CD4-positive, alpha-beta T cell treated with Interleukin-21 for 1 hour (primary cell): ENCODE results near the gene PLAAT3.
A peak's percentile ranks its signal among the peaks of the same experiment; 100 is the strongest.
"Not testable (repeated sequence)": the region's sequence is repeated elsewhere in the genome, so short reads cannot be mapped to it uniquely, and the experiment has no call there.

Experiments used
- DNase-seq: peaks from one replicate; pipeline ENCODE4 v3.0.0-alpha.2; 2020

The PLAAT3 gene

DNA sequence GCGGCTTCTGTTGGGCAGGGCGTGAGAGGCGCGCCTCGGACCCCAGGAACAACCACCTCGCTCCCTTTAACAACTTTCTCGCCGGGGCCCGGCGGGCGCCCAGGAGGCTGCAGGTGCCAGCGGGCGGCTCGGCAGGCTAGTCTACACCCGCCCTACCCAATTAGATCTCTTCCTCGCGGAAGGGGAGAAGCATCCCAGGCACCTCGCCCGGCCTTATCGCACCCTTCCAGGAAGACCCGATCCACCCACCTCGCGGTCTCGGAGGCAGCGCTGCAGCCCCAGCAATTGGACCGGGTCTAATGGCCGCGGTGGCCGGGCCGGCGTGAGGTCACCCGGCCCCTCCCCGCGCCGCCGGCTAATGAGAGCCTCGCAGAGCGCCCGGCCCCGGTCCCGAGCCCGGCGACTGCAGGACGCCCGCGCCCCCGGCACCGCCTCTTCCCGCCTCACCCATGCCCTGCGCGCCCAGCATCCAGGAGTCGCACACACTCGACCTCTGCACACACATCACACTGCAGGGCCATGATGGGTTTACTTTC is at the start of gene PLAAT3:
TSS of gene PLAAT3 (minus strand) at position 298 of the 536 bp plus-strand sequence. CDS start 419 bp downstream, outside the sequence.
- DNase-seq = peak; percentile 49

GRCh38 chr11:63663809-63664208 is 49.6 kb upstream of the PLAAT3 start:
- no peak for DNase-seq

GRCh38 chr11:63660972-63661371 is 46.7 kb upstream of the PLAAT3 start:
- DNase-seq = no peak

- DNase-seq = no peak
Measured at GRCh38 chr11:63652671-63653070, 38.4 kb upstream of the PLAAT3 start.

- no peak for DNase-seq
Measured at GRCh38 chr11:63643205-63643604, 29.0 kb upstream of the PLAAT3 start.

DNA sequence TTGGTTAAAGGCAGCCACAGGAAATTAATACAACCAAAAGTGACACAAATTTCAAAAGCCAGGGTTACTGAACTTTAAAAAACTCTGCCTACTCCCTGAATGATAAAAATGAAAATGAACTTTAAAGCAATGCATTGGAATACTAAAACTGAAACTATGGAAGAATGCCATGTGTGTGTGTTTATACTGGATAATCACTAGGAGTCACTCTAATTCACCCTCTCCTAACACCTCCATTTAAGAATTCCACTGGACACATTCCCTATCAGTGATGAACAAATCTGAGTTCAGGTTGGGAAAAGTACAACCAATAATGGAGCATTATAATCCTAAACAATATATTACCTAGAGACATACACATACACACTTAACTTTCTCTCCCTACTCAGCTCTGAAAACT is 27.5 kb upstream of the PLAAT3 start:
- no peak for DNase-seq

GRCh38 chr11:63639199-63639832 is 25.1 kb upstream of the PLAAT3 start:
- DNase-seq = peak; percentile 31

DNA sequence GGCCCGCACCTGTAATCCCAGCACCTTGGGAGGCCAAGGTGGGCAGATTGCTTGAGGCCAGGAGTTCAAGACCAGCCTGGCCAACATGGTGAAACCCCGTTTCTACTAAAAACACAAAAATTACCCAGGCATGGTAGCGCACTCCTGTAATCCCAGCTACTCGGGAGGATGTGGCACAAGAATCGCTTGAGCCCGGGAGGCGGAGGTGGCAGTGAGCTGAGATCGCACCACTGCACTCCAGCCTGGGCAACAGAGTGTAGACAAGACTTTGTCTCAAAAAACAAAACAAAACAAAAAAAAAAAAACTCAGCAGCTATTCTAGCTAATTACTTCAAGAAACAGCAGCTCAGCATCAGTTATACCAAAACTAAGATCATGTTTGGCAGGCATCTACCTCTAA is 24.2 kb upstream of the PLAAT3 start:
- DNase-seq = not testable (repeated sequence)

DNA sequence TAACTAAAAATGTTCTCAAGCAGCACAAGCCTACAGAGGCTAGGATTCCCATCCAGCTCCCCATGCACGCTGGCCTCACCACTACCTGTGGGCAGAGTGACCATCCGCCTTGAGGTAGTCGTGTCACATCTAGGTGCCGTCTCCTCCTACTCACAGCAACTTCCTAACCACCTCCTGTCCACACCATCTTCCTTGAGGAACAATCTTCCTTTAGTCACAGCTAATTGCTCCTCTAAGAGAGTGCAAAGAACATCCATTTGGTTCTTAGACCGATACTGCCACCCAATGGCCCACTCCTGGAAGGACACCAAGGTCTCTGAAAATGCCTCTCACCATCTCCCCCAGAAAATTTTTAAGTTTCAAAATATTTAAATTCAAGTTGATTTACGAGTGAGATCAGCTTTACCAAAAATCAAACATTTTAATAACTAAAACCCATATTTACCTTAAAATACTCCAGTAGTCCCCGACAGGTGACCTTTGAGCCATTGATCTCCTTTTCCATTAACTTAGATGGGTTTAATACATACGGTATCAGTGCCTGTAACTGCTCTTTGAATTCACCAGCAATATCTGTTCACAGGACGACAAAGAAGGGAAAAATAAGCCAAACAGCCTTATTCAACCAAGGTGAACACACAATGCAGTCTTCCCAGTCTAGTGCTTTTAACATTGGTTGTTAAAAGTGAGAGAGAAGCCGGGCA is 21.7 kb upstream of the PLAAT3 start:
- DNase-seq = peak; percentile 78

- no peak for DNase-seq
Measured at GRCh38 chr11:63629426-63629825, 15.2 kb upstream of the PLAAT3 start.

- no peak for DNase-seq
Measured at GRCh38 chr11:63623513-63624140, 9.4 kb upstream of the PLAAT3 start.

GRCh38 chr11:63622323-63622722 is 8.1 kb upstream of the PLAAT3 start:
- no peak for DNase-seq

GRCh38 chr11:63621071-63621470 is 6.8 kb upstream of the PLAAT3 start:
- peak; percentile 13 for DNase-seq

GRCh38 chr11:63619967-63620366 is 5.7 kb upstream of the PLAAT3 start:
- no peak for DNase-seq

GRCh38 chr11:63617686-63618085 is 3.5 kb upstream of the PLAAT3 start:
- DNase-seq = not testable (repeated sequence)

- no peak for DNase-seq
Measured at GRCh38 chr11:63616953-63617352, 2.7 kb upstream of the PLAAT3 start.

GRCh38 chr11:63613517-63614135 is 607 bp downstream of the PLAAT3 start:
- peak; percentile 51 for DNase-seq

GRCh38 chr11:63612181-63612580 is 2.1 kb downstream of the PLAAT3 start:
- DNase-seq = no peak

GRCh38 chr11:63611395-63611747 is 2.9 kb downstream of the PLAAT3 start:
- no peak for DNase-seq

DNA sequence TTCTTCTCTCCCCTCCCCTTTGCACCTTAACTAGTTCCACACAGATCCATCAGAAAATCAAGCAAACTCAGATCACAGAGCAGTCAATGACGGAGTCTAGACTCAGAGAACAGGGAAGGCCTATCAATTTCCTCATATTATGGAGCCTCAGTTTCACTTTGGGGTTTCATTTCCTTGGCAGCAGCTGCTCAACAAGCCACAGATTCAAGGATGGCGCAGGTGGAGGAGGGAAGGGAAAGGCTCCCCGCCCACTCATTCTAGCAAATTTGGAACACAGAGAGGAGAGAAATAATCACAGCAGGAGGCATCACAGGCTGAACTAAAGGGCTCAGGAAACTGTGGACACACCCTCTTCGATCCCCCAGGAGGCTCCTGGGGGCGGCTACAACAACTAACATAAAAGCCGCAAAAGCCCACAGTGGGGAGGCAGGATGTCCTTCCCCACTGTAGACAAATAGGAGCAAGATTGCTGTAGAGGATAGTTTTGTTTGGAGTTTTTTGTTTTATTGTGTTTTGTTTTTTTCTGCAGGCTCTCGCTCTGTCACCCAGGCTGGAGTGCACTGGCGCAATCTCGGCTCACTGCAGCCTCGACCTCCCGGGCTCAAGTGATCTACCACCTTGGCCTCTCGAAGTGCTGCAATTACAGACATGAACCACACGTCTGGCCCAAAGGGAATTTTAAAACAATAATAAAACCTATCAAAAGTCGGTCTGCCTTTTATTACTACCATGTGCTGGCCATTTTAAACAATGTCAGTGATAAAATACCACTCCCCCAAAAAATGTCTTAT is 3.4 kb downstream of the PLAAT3 start:
- DNase-seq = no peak

GRCh38 chr11:63609971-63610580 is 4.2 kb downstream of the PLAAT3 start:
- DNase-seq = no peak

DNA sequence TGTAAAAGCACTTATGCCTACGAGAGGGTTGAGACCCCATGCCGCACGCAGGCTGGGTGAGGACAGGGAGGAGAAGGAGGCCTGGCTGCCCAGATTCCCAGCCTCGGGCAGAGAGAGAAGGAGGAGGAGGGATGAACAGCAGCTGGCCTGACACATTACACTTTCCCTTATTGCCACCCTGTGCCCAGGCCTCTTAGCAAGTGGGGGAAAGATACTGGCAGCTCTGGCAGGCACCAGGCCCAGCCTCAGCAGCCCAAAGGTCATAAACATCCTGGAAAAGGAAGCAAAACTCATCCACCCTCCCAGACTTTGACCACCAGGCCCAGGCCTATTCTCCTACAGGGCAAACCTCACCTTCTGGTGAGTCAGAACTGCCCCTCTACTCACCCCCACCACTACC is 4.7 kb downstream of the PLAAT3 start:
- DNase-seq = no peak
